ENCODE results near the gene PPP1R9A. TPM values are rescaled to one million over a fixed set of nuclear protein-coding genes. Genes with fewer than 3 reads are reported as not detected.

PPP1R9A gene
- polyA plus RNA-seq, 1 donor from 2014 or later, result 52.8 TPM

DNA sequence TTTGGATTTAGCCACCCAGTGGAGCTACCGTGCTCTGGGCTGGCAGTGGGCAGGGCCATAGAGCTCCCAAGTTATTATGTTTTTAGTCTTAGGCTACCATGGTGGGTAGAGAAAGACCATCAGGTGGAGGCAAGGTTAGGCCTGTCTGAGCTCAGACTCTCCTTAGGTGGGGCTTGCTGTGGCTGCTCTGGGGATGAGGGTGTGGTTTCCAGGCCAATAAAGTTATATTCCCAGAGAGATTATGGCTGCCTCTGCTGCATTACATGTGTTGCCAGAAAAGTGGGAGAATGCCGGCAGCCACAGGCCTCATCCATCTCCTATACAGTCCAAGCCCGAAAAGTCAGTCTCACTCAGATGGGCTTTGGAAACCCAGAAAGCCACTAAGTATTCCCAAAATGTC, 34.2 kb upstream of the PPP1R9A start:
- Histone ChIP-seq H3K9me3 (ENCODE audit: low read length) (no peaks in the 10 kb centered on the region), H3K9me2 (ENCODE audit: insufficient read depth, low read length) (no peaks in the 10 kb centered on the region), H3K4me2 (ENCODE audit: low read length) (no peak overlapping the region), H3K4me3 (ENCODE audit: low read length) (no peak overlapping the region), H3K79me2 (replicated peaks; ENCODE audit: insufficient read depth, low read length) (no peaks in the 10 kb centered on the region), H3F3A (ENCODE audit: insufficient read depth, low read length, poor library complexity, severe bottlenecking) (no peaks in the 10 kb centered on the region), H4K20me1 (ENCODE audit: insufficient read depth) (no peaks in the 10 kb centered on the region), H3K36me3 (ENCODE audit: insufficient read depth, low read length) (no peaks in the 10 kb centered on the region), H3K9ac (ENCODE audit: low read length) (no peak overlapping the region), H3K27me3 (ENCODE audit: insufficient read depth, low read depth, low read length) (no peaks in the 10 kb centered on the region), H2AFZ (ENCODE audit: low read depth, low read length) (no peak overlapping the region), H3K27ac (ENCODE audit: low read length) (no peak overlapping the region)
- TF ChIP-seq EP300 (conservative IDR thresholded peaks at IDR 0.05; ENCODE audit: poor library complexity, severe bottlenecking) (no peak), MXI1 (conservative IDR thresholded peaks at IDR 0.05; ENCODE audit: poor library complexity, severe bottlenecking) (no peak), EZH2 (IDR thresholded peaks at IDR 0.05; ENCODE audit: borderline replicate concordance, insufficient read depth, low read length, poor library complexity, severe bottlenecking) (no peak), TAF1 (IDR thresholded peaks at IDR 0.05; ENCODE audit: low read depth) (no peak), POLR2AphosphoS5 (IDR thresholded peaks at IDR 0.05) (no peak), SMC3 (conservative IDR thresholded peaks at IDR 0.05; ENCODE audit: poor library complexity) (no peak), RAD21 (conservative IDR thresholded peaks at IDR 0.05) (no peak)
- TF ChIP-seq, protein P1, sequence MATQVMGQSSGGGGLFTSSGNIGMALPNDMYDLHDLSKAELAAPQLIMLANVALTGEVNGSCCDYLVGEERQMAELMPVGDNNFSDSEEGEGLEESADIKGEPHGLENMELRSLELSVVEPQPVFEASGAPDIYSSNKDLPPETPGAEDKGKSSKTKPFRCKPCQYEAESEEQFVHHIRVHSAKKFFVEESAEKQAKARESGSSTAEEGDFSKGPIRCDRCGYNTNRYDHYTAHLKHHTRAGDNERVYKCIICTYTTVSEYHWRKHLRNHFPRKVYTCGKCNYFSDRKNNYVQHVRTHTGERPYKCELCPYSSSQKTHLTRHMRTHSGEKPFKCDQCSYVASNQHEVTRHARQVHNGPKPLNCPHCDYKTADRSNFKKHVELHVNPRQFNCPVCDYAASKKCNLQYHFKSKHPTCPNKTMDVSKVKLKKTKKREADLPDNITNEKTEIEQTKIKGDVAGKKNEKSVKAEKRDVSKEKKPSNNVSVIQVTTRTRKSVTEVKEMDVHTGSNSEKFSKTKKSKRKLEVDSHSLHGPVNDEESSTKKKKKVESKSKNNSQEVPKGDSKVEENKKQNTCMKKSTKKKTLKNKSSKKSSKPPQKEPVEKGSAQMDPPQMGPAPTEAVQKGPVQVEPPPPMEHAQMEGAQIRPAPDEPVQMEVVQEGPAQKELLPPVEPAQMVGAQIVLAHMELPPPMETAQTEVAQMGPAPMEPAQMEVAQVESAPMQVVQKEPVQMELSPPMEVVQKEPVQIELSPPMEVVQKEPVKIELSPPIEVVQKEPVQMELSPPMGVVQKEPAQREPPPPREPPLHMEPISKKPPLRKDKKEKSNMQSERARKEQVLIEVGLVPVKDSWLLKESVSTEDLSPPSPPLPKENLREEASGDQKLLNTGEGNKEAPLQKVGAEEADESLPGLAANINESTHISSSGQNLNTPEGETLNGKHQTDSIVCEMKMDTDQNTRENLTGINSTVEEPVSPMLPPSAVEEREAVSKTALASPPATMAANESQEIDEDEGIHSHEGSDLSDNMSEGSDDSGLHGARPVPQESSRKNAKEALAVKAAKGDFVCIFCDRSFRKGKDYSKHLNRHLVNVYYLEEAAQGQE (IDR thresholded peaks at IDR 0.05; ENCODE audit: borderline replicate concordance), result no peak
- TF ChIP-seq, protein P2, sequence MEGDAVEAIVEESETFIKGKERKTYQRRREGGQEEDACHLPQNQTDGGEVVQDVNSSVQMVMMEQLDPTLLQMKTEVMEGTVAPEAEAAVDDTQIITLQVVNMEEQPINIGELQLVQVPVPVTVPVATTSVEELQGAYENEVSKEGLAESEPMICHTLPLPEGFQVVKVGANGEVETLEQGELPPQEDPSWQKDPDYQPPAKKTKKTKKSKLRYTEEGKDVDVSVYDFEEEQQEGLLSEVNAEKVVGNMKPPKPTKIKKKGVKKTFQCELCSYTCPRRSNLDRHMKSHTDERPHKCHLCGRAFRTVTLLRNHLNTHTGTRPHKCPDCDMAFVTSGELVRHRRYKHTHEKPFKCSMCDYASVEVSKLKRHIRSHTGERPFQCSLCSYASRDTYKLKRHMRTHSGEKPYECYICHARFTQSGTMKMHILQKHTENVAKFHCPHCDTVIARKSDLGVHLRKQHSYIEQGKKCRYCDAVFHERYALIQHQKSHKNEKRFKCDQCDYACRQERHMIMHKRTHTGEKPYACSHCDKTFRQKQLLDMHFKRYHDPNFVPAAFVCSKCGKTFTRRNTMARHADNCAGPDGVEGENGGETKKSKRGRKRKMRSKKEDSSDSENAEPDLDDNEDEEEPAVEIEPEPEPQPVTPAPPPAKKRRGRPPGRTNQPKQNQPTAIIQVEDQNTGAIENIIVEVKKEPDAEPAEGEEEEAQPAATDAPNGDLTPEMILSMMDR (IDR thresholded peaks at IDR 0.05; ENCODE audit: poor library complexity, severe bottlenecking), result no peak

DNA sequence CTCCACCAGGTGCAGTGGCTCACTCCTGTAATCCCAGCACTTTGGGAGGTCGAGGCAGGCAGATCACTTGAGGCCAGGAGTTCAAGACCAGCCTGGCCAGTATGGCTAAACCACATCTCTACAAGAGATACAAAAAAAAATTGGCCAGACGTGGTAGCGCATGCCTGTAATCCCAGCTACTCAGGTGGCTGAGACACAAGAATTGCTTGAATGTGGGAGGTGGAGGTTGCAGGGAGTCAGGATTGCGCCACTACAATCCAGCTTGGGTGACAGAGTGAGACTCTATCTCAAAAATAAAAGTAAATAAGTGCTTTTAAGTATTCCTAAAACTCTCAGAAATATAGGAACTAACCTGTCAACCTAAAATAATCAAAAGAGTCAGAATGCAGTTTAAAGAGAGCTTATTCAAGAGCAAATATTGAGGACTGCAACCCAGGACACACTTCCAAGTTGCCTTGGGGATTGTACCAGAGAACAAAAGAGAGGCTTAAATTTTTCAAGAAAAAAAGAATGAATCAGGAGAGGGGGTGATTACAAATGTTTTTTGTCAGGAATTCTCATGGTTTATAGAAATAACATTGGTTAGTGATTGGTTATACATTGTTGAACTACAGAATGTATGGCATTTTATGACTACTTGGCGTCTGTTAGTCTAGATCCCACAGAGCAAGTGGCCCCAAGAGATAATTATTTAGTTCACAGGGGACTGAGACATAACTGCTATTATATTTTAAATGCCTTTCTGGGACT, 33.2 kb upstream of the PPP1R9A start:
- Histone ChIP-seq H3K4me2 (ENCODE audit: low read length) (no peak overlapping the region), H3K9ac (ENCODE audit: low read length) (no peak overlapping the region), H3K79me2 (replicated peaks; ENCODE audit: insufficient read depth, low read length) (no peaks in the 10 kb centered on the region), H3K9me3 (ENCODE audit: low read length) (no peaks in the 10 kb centered on the region), H3K36me3 (ENCODE audit: insufficient read depth, low read length) (no peaks in the 10 kb centered on the region), H3K9me2 (ENCODE audit: insufficient read depth, low read length) (no peaks in the 10 kb centered on the region), H3K27me3 (ENCODE audit: insufficient read depth, low read depth, low read length) (no peaks in the 10 kb centered on the region), H3K4me3 (ENCODE audit: low read length) (no peak overlapping the region), H3K27ac (ENCODE audit: low read length) (no peak overlapping the region), H2AFZ (ENCODE audit: low read depth, low read length) (no peak overlapping the region), H3F3A (ENCODE audit: insufficient read depth, low read length, poor library complexity, severe bottlenecking) (no peaks in the 10 kb centered on the region), H4K20me1 (ENCODE audit: insufficient read depth) (no peaks in the 10 kb centered on the region)
- TF ChIP-seq TAF1 (IDR thresholded peaks at IDR 0.05; ENCODE audit: low read depth) (no peak), EZH2 (IDR thresholded peaks at IDR 0.05; ENCODE audit: borderline replicate concordance, insufficient read depth, low read length, poor library complexity, severe bottlenecking) (no peak), POLR2AphosphoS5 (IDR thresholded peaks at IDR 0.05) (no peak), MXI1 (conservative IDR thresholded peaks at IDR 0.05; ENCODE audit: poor library complexity, severe bottlenecking) (no peak), SMC3 (conservative IDR thresholded peaks at IDR 0.05; ENCODE audit: poor library complexity) (no peak), RAD21 (conservative IDR thresholded peaks at IDR 0.05) (no peak)

Measured in neural cell (in vitro differentiated cells).